ENCODE results near the gene CBX8. TPM values are rescaled to one million over a fixed set of nuclear protein-coding genes. Genes with fewer than 3 reads are reported as not detected.

Gene CBX8
- total RNA-seq, 1 donor from 2014 or later = 4.9 TPM

- ATAC-seq = no peak
- TF ChIP-seq, protein P1, sequence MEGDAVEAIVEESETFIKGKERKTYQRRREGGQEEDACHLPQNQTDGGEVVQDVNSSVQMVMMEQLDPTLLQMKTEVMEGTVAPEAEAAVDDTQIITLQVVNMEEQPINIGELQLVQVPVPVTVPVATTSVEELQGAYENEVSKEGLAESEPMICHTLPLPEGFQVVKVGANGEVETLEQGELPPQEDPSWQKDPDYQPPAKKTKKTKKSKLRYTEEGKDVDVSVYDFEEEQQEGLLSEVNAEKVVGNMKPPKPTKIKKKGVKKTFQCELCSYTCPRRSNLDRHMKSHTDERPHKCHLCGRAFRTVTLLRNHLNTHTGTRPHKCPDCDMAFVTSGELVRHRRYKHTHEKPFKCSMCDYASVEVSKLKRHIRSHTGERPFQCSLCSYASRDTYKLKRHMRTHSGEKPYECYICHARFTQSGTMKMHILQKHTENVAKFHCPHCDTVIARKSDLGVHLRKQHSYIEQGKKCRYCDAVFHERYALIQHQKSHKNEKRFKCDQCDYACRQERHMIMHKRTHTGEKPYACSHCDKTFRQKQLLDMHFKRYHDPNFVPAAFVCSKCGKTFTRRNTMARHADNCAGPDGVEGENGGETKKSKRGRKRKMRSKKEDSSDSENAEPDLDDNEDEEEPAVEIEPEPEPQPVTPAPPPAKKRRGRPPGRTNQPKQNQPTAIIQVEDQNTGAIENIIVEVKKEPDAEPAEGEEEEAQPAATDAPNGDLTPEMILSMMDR (IDR thresholded peaks at IDR 0.05) = no peak
- Histone ChIP-seq H3K36me3 (no peaks in the 10 kb centered on the region), H3K9me3 (no peaks in the 10 kb centered on the region), H3K27ac (no peak overlapping the region), H3K4me3 (no peak overlapping the region), H3K4me1 (peaks cover 5% of the 10 kb centered on the region), H3K27me3 (peaks cover 19% of the 10 kb centered on the region)
- intact Hi-C loops (cut with DNase I) = no loop called here
- no peak for DNase-seq
These were observed 22.8 kb upstream of the CBX8 start for GRCh38 chr17:79819534-79820276.

- H3K9me3 ChIP-seq = no peaks in the 10 kb centered on the region
- no peak for ATAC-seq
- intact Hi-C loops (cut with DNase I) = no loop called here
These were observed 22.2 kb upstream of the CBX8 start for GRCh38 chr17:79819085-79819484.

GRCh38 chr17:79818026-79818758, 21.3 kb upstream of the CBX8 start:
- intact Hi-C loops (cut with DNase I) = no loop called here
- ATAC-seq = no peak
- Histone ChIP-seq H3K4me3 (no peak overlapping the region), H3K27me3 (peaks cover 30% of the 10 kb centered on the region), H3K36me3 (no peaks in the 10 kb centered on the region), H3K9me3 (no peaks in the 10 kb centered on the region), H3K27ac (no peak overlapping the region), H3K4me1 (peaks cover 15% of the 10 kb centered on the region)
- DNase-seq = no peak
- TF ChIP-seq, protein P1 (IDR thresholded peaks at IDR 0.05) = no peak

More at GRCh38 chr17:79819085-79819484, 22.2 kb upstream of the CBX8 start:
- Histone ChIP-seq H3K27me3 (peaks cover 25% of the 10 kb centered on the region), H3K4me3 (no peak overlapping the region), H3K27ac (no peak overlapping the region), H3K4me1 (peaks cover 12% of the 10 kb centered on the region), H3K36me3 (no peaks in the 10 kb centered on the region)
- TF ChIP-seq, protein P1 (IDR thresholded peaks at IDR 0.05) = no peak
- DNase-seq = no peak

DNA sequence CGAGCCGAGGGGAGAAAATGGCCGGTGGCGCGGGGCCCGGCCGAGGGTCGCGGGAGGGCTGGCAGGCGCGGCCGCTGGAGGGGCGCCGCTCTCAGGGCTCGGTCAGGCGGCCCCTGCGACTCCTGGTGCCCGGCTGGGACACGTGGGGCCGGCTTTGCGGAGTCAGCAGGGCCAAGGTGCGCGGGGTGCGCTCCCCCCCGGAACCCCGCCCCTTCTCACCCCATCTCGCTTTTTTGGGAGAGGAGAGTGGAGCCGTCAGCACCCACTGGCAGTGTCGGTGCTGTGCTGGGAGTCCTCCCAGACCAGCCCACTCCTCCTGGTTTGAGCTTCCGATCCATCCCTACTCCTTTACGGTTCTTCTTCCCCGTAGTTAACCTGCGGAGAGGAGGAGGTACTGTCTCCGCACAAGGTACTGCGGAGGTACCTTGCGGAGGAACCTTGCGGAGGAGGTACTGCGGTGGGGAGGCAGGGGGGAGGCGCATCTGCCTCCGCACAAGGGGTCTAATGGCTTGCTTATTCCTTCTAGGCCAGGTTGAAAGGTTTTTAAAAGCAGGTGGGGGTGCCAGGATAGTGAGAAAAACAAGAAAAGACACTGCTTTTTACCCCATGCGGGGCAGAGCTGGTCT, 19.1 kb upstream of the CBX8 start:
- Histone ChIP-seq H3K36me3 (no peaks in the 10 kb centered on the region), H3K4me3 (no peak overlapping the region), H3K9me3 (no peaks in the 10 kb centered on the region), H3K27me3 (peaks cover 51% of the 10 kb centered on the region), H3K4me1 (peaks cover 36% of the 10 kb centered on the region), H3K27ac (no peak overlapping the region)
- DNase-seq = no peak
- TF ChIP-seq, protein P1 (IDR thresholded peaks at IDR 0.05) = no peak
- no peak for ATAC-seq
- intact Hi-C loops (cut with DNase I) = no loop called here

DNA sequence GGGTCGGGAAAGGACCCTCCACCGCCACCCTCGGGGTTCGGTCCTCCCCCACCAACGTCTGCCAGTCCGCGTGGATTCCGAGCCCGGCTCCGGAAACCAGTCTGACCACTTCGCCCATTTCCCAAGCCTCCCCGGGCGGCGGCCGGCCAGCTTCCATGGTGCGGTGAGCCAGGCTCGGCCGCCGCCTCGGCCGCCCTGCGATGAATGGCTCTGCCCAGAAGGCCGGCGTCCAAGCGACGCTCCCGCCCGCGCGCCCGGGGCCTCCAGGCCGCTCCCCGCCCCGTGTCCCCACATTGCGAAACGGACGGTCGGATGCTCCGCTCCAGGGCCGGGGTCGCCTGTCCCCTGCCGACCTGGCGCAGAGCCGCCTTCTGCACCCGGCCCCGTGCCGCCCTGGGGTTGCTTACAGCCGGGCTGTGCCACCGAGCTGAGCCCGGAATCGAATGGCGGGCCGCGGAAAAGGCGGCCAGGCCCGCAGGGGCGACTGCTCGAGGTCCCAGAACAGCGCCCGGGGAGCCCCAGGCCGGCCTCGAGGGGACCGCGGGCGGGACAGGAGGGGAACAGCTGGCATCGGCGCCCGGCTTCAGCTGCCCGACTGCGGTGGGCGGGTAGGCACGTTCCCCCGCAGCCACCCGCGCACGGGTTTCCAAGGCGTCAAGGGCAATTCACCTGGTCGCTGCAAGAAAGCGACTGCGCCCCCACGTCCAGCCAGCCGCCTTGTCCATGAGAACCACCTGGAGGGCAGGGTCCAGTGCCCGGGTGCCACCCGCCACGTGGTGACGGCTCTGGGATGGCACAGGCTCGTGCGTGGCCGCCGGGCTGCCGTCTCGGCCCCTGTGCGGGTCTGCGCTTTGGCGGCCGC, 18.3 kb upstream of the CBX8 start:
- Histone ChIP-seq H3K27me3 (peaks cover 54% of the 10 kb centered on the region), H3K4me3 (peak overlapping the region; percentile 31)
- intact Hi-C loops (cut with DNase I) = no loop called here

More for the DNA sequence above, 18.3 kb upstream of the CBX8 start:
- peaks cover 40% of the 10 kb centered on the region for H3K4me1 ChIP-seq
- no peak overlapping the region for H3K27ac ChIP-seq
- TF ChIP-seq, protein P1 (IDR thresholded peaks at IDR 0.05) = no peak
- no peaks in the 10 kb centered on the region for H3K36me3 ChIP-seq
- DNase-seq (peak; percentile 89), ATAC-seq (peak; percentile 74)
- no peaks in the 10 kb centered on the region for H3K9me3 ChIP-seq
